Bronchial epithelial cell (primary cell): Measurements from ENCODE around the gene BMPR1B. TPM values are rescaled to one million over a fixed set of nuclear protein-coding genes. Genes with fewer than 3 reads are reported as not detected.

Experiments used
- DNase-seq: peaks from one replicate; pipeline ENCODE4 v3.0.0-alpha.2; 2010; ENCODE audit warnings: low read depth
- FAIRE-seq: peaks from 2 replicates; lab custom pipeline; 2011; peaks lifted over from hg19 to GRCh38; lab: Jason Lieb, UNC
- H3K27me3 ChIP-seq: 2 replicates; pipeline ENCODE4 v1.5.1; 2011; ENCODE audit warnings: low read length; ENCODE audit not compliant: control insufficient read depth, insufficient read depth
- H3K36me3 ChIP-seq: 2 replicates; pipeline ENCODE4 v1.5.1; 2011; ENCODE audit warnings: low read length; ENCODE audit not compliant: control insufficient read depth, insufficient read depth
- H3K4me3 ChIP-seq: 2 replicates; pipeline ENCODE4 v1.5.1; 2011; ENCODE audit warnings: mild to moderate bottlenecking, low read depth, low read length, control low read depth
- total RNA-seq: library from RNA; depleted of rRNA; stranded (reverse); fragments of >200 nt; gene quantifications from 2 replicates; pipeline ENCODE4 v1.2.1, GENCODE V29; 2014
- TF ChIP-seq, protein P1 (sequence below): IDR thresholded peaks from 2 replicates; pipeline ENCODE4 v1.5.1; 2011; ENCODE audit warnings: mild to moderate bottlenecking, moderate library complexity, low read length, control low read depth, inconsistent platforms; ENCODE audit not compliant: insufficient read depth, severe bottlenecking

The BMPR1B gene
- total RNA-seq, 1 donor from 2014 or later = 15.3 TPM

DNA sequence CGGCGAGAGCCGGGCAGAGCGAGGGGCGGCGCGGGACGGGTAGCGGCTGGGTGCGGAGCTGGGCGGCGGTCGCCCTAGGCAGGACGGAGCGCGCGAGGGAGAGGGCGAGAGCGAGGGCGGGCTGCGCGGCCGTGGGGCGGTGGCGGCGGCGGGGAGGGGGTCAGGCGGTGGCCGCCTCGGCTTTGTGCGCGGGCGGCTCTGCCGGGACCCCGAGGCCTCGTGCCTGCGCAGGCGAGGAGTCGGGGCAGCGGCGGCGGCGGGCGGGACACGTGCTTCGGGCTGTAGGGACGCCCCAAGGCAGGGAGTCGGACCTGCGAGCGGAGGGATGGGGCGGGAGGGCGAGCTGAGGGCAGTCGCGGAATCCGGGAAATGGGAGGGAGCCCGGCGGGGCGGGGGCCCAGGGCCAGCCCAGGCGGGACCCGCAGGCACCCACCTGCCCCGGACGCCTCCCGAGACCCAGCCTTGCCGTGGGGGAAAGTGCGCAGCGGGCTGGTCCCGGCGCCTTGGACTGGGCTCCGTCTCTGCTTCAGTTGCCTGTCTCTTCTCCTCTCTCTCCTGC lies 465 bp downstream of the BMPR1B start:
- Histone ChIP-seq H3K4me3 (peak overlapping the region; percentile 75), H3K27me3 (no peaks in the 10 kb centered on the region), H3K36me3 (no peaks in the 10 kb centered on the region)
- DNase-seq (peak; percentile 44), FAIRE-seq (no peak)
- TF ChIP-seq, protein P1, sequence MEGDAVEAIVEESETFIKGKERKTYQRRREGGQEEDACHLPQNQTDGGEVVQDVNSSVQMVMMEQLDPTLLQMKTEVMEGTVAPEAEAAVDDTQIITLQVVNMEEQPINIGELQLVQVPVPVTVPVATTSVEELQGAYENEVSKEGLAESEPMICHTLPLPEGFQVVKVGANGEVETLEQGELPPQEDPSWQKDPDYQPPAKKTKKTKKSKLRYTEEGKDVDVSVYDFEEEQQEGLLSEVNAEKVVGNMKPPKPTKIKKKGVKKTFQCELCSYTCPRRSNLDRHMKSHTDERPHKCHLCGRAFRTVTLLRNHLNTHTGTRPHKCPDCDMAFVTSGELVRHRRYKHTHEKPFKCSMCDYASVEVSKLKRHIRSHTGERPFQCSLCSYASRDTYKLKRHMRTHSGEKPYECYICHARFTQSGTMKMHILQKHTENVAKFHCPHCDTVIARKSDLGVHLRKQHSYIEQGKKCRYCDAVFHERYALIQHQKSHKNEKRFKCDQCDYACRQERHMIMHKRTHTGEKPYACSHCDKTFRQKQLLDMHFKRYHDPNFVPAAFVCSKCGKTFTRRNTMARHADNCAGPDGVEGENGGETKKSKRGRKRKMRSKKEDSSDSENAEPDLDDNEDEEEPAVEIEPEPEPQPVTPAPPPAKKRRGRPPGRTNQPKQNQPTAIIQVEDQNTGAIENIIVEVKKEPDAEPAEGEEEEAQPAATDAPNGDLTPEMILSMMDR = no peak

- Histone ChIP-seq H3K36me3 (no peaks in the 10 kb centered on the region), H3K4me3 (peak overlapping the region; percentile 75), H3K27me3 (no peaks in the 10 kb centered on the region)
- TF ChIP-seq, protein P1 = no peak
- no peak for FAIRE-seq
- DNase-seq = peak; percentile 43
Measured at GRCh38 chr4:94758700-94759399, 1.1 kb downstream of the BMPR1B start.

DNA sequence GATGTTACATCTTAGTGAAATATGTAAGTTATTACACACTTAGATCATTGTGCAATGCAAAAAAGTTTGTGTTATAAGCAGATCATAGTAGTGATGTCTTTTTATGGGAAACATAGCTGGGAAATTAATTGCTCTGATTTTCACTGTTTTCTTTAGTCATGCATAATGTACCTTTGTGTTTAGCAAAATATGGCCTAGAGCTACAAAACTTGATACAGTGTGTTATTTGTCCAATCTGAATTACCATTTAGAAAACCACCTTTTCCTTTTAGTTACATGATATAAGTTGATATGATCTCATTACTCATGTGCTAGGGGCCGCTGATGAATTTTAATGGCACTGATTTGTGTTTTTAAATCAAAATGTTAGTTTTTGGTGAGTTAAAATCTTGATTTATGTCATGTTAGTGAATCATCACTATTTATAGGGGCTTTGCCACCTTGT lies 2.0 kb downstream of the BMPR1B start:
- no peak for FAIRE-seq
- Histone ChIP-seq H3K27me3 (no peaks in the 10 kb centered on the region), H3K4me3 (peak overlapping the region; percentile 12), H3K36me3 (no peaks in the 10 kb centered on the region)
- DNase-seq = peak; percentile 46
- TF ChIP-seq, protein P1 = no peak

GRCh38 chr4:94762326-94762725 lies 4.6 kb downstream of the BMPR1B start:
- TF ChIP-seq, protein P1 = no peak
- Histone ChIP-seq H3K36me3 (no peaks in the 10 kb centered on the region), H3K4me3 (no peak overlapping the region), H3K27me3 (no peaks in the 10 kb centered on the region)
- no peak for DNase-seq
- FAIRE-seq = no peak

- DNase-seq (no peak), FAIRE-seq (no peak)
- Histone ChIP-seq H3K36me3 (no peaks in the 10 kb centered on the region), H3K4me3 (no peak overlapping the region), H3K27me3 (no peaks in the 10 kb centered on the region)
- TF ChIP-seq, protein P1 = no peak
Measured at GRCh38 chr4:94763005-94763404, 5.2 kb downstream of the BMPR1B start.
